HFF-Myc (cell line): ENCODE measurements around the gene PSG7.
A peak's percentile ranks its signal among the peaks of the same experiment; 100 is the strongest.
"Not testable (repeated sequence)": the region's sequence is repeated elsewhere in the genome, so short reads cannot be mapped to it uniquely, and the experiment has no call there.

Experiments used
- DNase-seq: peaks from one replicate; pipeline ENCODE4 v3.0.0-alpha.2; 2011; ENCODE audit warnings: low read depth; ENCODE audit errors: extremely low read depth
- H3K4me3 ChIP-seq: replicated peaks from 2 replicates; pipeline ENCODE4 v1.5.1; 2011; ENCODE audit warnings: low read depth, mild to moderate bottlenecking, control low read depth, low read length
- CTCF ChIP-seq: IDR thresholded peaks from 2 replicates; pipeline ENCODE4 v1.5.1; 2012; ENCODE audit warnings: mild to moderate bottlenecking, low read depth, low read length, control low read depth; ENCODE audit errors: missing control alignments

The PSG7 gene

DNA sequence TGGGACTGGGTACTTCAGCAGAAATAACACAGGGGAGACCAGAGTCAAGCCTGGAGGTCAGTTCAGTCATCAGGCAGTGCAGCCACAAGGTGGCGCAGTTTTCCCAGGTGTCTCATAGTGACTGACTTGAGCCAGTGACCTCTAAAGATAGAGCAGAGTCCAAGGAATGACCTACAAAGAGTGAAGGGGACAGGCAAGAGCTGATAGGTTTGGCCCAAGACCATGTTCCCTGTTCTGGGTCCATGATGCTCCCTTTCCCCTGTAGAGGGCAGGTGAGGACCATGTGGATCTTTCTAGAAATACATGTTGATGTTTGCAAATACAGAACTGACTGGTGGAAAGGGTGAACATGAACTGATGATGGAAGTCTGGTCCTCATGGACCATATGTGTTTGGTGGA is 6.8 kb downstream of the PSG7 start:
- TF ChIP-seq CTCF = peak; percentile 42
- not testable (repeated sequence) for H3K4me3 ChIP-seq, DNase-seq

- H3K4me3 ChIP-seq = no peak overlapping the region
- DNase-seq = no peak
- no peak for TF ChIP-seq CTCF
These were observed 8.1 kb downstream of the PSG7 start for GRCh38 chr19:42928896-42929295.

DNA sequence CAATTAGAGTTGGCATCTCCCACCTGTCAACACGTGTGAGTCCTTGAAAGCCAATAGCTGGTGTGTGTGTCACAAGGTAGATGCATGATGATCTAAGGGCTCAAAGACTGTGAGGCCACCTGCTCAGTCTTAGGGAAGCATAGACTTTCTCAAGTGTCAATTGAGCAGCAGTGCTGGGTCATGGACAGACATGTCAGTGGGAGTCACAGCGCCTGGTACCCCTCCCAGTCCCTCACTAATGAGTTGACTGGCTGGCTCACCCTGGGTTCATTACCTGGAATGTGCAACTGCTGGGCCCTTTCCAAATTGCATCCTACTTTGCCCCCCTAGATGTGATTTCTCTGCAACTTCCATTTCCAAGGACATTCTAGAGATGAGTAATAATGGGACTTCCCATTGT is 10.2 kb downstream of the PSG7 start:
- DNase-seq = no peak

GRCh38 chr19:42923106-42923505 is 13.9 kb downstream of the PSG7 start:
- peak; percentile 81 for TF ChIP-seq CTCF
- peak; percentile 41 for DNase-seq
- not testable (repeated sequence) for H3K4me3 ChIP-seq

More for the DNA sequence above, 10.2 kb downstream of the PSG7 start:
- H3K4me3 ChIP-seq = no peak overlapping the region
- TF ChIP-seq CTCF = no peak

GRCh38 chr19:42920971-42921370 is 16.0 kb downstream of the PSG7 start:
- DNase-seq = not testable (repeated sequence)

GRCh38 chr19:42919757-42920079 is 17.3 kb downstream of the PSG7 start:
- DNase-seq = no peak
- TF ChIP-seq CTCF = no peak
- no peak overlapping the region for H3K4me3 ChIP-seq

More at GRCh38 chr19:42920971-42921370, 16.0 kb downstream of the PSG7 start:
- not testable (repeated sequence) for H3K4me3 ChIP-seq

GRCh38 chr19:42919070-42919756 is 17.8 kb downstream of the PSG7 start:
- DNase-seq, H3K4me3 ChIP-seq: not testable (repeated sequence)

GRCh38 chr19:42918377-42919069 is 18.5 kb downstream of the PSG7 start:
- not testable (repeated sequence) for DNase-seq, H3K4me3 ChIP-seq

DNA sequence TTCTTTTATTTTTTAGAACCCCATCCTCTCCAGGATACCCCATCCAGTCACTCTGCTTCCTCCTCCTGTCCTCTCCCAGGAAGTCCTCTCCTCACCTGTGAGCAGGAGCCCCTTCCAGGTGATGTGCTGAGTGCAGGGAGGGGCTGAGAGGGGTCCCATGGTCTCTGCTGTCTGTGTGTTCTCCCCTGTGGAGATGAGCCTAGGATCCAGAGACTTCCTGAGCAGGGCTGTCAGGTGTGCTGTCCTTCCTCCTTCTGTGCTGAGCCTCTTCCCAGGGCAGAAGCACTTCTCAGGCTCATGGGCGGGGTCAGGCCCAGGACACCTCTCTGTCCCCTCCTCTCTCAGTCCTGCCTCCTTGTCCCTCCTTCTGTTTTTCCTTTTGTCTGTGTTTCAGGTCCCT is 19.4 kb downstream of the PSG7 start, which contains the start of gene PSG6:
Gene PSG6 (minus strand): TSS at position 261 of the 400 bp plus-strand sequence. CDS start 102 bp downstream, at position 159.
- not testable (repeated sequence) for H3K4me3 ChIP-seq, DNase-seq

DNA sequence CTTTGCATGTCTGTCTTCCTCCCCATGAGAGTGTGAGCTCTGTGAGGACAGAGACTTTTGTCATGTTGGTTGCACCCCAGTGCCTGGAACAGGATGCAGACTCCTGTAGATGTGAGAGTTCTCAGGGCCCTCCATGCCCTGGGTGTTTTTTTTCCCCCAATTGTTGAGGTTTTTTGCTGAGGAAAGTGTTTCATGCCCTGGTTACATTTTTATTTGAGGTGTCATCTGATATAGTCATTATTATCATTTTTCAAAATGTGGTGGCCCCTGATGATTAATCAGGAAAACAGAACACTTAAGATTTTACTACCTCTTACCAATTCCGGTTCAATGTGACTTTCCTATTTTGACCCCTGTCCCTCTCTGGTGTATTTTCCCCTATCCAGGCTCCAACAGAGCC is 20.1 kb downstream of the PSG7 start:
- not testable (repeated sequence) for DNase-seq, H3K4me3 ChIP-seq

DNA sequence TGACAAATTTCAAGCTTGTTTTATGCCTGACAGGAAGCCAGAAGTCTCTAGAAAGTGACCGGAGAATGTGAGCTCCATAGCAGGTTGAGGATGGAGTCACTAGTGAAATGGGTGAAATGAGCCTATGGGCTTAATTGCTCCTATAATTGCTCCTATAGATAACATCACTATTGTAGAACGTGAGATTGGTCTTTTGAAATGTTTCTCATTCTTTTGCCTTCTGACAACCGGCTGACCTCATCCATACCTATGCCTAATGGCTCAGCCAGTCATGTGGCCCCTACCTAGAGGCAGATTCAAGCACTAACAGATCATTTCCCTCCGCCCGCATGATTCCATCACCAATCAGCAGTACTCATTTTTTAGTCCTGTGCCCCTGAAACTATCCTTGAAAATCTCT is 23.5 kb downstream of the PSG7 start:
- H3K4me3 ChIP-seq, DNase-seq: not testable (repeated sequence)

DNA sequence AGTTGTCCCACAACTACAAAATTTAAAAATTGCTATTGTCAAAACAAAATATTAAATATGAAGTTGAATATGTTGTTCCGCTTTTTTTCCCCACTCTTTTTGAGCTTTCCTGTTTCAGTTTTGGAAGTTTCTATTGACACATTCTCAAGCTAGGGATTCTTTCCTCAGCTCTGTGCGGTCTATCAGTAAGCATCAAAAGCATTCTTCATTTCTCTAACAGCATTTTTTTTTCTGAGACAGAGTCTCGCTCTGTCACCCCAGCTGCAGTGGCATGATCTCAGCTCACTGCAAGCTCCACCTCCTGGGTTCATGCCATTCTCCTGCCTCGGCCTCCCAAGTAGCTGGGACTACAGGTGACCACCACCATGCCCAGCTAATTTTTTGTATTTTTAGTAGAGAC is 24.1 kb downstream of the PSG7 start:
- H3K4me3 ChIP-seq, DNase-seq: not testable (repeated sequence)
